Epithelial cell of proximal tubule (primary cell): ENCODE results near the gene TTC28. TPM values are rescaled to one million over a fixed set of nuclear protein-coding genes. Genes with fewer than 3 reads are reported as not detected.
"Not testable (repeated sequence)": the region's sequence is repeated elsewhere in the genome, so short reads cannot be mapped to it uniquely, and the experiment has no call there.

Experiments used
- DNase-seq: peaks from one replicate; pipeline ENCODE4 v3.0.0-alpha.2; 2011; ENCODE audit warnings: low read depth
- H3K4me3 ChIP-seq: 2 replicates; pipeline ENCODE4 v1.5.1; 2011; ENCODE audit warnings: low read depth, mild to moderate bottlenecking, low read length
- total RNA-seq: library from RNA; depleted of rRNA; stranded (reverse); fragments of >200 nt; gene quantifications from 2 replicates; pipeline ENCODE4 v1.2.3, GENCODE V29; 2015
- TF ChIP-seq, protein P1 (sequence below): conservative IDR thresholded peaks from 2 replicates; pipeline ENCODE4 v1.5.1; 2012; ENCODE audit warnings: low read depth, mild to moderate bottlenecking, low read length

Gene TTC28
- total RNA-seq, 1 donor from 2014 or later = 3.7 TPM

- no peak overlapping the region for H3K4me3 ChIP-seq
Observed at GRCh38 chr22:28217277-28217676, 462.4 kb downstream of the TTC28 start.

DNA sequence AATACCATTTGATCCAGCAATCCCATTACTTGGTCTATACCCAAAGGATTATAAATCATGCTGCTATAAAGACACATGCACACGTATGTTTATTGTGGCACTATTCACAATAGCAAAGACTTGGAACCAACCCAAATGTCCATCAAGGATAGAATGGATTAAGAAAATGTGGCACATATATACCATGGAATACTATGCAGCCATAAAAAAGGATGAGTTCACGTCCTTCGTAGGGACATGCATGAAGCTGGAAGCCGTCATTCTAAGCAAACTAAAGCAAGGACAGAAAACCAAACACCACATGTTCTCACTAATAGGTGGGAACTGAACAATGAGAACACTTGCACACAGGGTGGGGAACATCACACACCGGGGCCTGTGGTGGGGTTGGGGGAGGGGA is 464.9 kb downstream of the TTC28 start:
- H3K4me3 ChIP-seq, DNase-seq: not testable (repeated sequence)

More at GRCh38 chr22:28217277-28217676, 462.4 kb downstream of the TTC28 start:
- TF ChIP-seq, protein P1, sequence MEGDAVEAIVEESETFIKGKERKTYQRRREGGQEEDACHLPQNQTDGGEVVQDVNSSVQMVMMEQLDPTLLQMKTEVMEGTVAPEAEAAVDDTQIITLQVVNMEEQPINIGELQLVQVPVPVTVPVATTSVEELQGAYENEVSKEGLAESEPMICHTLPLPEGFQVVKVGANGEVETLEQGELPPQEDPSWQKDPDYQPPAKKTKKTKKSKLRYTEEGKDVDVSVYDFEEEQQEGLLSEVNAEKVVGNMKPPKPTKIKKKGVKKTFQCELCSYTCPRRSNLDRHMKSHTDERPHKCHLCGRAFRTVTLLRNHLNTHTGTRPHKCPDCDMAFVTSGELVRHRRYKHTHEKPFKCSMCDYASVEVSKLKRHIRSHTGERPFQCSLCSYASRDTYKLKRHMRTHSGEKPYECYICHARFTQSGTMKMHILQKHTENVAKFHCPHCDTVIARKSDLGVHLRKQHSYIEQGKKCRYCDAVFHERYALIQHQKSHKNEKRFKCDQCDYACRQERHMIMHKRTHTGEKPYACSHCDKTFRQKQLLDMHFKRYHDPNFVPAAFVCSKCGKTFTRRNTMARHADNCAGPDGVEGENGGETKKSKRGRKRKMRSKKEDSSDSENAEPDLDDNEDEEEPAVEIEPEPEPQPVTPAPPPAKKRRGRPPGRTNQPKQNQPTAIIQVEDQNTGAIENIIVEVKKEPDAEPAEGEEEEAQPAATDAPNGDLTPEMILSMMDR = no peak
- DNase-seq = no peak

DNA sequence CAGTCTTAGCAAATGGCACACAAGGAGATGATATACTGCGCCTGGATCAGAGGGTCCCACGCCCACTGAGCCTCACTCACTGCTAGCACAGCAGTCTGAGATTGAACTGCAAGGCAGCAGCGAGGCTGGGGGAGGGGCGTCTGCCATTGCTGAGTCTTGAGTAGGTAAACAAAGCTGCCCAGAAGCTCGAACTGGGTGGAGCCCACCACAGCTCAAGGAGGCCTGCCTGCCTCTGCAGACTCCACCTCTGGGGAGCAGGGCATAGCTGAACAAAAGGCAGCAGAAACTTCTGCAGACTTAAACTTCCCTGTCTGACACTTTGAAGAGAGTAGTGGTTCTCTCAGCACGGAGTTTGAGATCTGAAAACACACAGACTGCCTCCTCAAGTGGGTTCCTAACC is 470.2 kb downstream of the TTC28 start:
- DNase-seq, H3K4me3 ChIP-seq: not testable (repeated sequence)

- no peak overlapping the region for H3K4me3 ChIP-seq
- TF ChIP-seq, protein P1 = no peak
- DNase-seq = no peak
Observed at GRCh38 chr22:28208787-28209186, 470.9 kb downstream of the TTC28 start.

DNA sequence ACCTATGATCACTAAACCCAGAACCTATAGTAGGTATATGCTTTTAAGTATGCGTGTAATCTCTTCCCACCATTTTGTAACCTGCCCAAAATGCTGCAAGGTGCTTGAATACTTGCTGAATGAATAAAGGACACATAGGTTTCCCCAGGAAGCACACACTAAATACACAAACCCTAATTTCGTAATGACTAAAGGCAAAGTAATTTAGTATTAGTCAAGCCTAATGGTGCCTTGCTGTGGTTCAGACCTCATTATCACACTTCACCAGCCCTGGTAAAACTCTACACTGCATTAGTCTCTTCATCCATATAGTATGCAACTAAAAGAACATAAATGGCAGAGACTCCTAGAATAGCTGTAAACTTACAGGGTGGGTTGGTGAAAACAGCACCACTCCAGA is 471.6 kb downstream of the TTC28 start:
- DNase-seq = peak; percentile 31
- no peak overlapping the region for H3K4me3 ChIP-seq
- TF ChIP-seq, protein P1 = no peak

GRCh38 chr22:28207281-28208030 is 472.2 kb downstream of the TTC28 start:
- H3K4me3 ChIP-seq = no peak overlapping the region
- no peak for DNase-seq
- TF ChIP-seq, protein P1 = no peak

DNA sequence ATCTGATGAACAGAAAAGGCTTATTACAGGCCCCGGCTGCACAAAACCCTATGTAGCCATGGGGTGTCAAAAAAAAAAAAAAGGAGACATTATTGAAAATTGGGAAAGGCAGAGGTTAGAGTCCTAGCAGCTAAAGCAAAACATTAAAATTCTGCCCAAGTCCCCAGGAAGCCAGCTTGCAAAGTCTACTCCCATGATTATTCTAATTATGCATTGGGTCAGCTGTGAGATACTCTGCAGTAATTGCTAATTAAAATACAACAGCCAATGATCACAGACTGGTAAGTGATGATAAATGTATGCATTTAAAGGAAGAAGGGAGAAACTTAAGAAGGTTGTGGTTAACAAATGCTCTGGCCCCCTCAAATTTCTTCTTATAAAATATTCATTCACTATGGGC is 473.7 kb downstream of the TTC28 start:
- TF ChIP-seq, protein P1 = no peak
- DNase-seq = no peak
- no peak overlapping the region for H3K4me3 ChIP-seq

DNA sequence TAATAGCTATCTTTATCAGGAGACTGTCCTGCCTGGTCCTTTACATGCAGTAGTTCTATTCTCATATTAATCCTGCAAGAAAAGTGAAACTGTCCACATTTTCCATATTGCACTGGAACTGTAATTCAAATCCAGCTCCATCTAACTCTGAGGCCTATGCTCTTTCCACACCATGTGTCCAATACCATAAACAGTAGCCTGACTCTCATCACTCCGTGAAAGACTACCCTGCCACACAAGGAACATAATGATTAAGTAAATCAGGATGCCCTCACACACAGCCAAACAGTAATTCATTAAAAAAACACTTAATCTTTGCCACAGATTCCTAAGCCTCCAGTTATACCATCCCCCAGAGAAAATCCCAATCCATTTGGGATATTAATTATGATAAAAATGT is 475.3 kb downstream of the TTC28 start:
- H3K4me3 ChIP-seq = no peak overlapping the region
- DNase-seq = no peak
- TF ChIP-seq, protein P1 = no peak
